HG02885 (cell line): Measurements from ENCODE around the gene SAMD1.
"Not testable (repeated sequence)": the region's sequence is repeated elsewhere in the genome, so short reads cannot be mapped to it uniquely, and the experiment has no call there.

Experiments
- ATAC-seq: cut with Tn5 transposase; IDR thresholded peaks from one replicate; pipeline ENCODE4 v1.9.1; 2021; ENCODE audit warnings: mild to moderate bottlenecking; ENCODE audit not compliant: unreplicated experiment, poor library complexity

The SAMD1 gene

GRCh38 chr19:14062558-14062855, 28.0 kb downstream of the SAMD1 start:
- ATAC-seq: no peak

DNA sequence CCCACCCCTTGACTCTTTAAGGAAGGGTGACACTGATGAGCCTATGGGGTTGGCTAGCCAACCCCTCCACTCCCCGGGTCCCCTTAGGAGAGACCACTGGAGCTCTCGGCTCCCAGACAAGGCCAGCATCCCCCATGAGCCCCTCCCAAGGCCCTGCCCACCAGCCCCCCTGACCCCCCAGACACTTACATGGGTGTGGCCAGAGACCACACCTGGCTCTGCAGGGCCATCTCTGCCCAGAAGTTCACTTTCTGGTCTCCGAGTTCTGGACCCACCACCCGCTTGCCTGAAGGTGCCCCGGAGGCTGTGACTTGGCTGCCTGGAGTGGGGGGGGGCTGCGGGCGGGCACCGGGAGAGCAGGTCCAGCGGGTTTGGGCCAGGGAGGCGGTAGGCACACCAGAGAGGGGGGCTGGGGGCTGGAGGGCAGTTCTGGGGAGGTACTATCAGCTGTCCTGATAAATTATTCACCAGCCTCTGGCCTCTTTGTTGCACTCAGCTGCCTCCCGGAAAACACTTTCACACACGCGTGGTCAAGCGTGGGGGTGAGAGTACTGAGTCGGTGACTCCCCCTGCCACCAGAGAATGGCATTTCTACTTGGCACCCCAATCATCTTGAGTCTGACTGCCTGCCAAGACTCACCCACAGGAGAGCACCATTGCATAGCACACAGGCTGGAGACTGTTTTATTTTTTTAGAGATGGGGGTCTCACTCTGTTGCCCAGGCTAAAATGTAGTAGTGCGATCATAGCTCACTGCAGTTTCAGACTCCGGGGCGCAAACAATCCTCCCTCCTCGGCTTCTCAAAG, 28.6 kb downstream of the SAMD1 start, which contains the start of gene PALM3:
PALM3 (minus strand) TSS at position 326 of the 807 bp plus-strand sequence; CDS start at position 230, 96 bp downstream.
- ATAC-seq: no peak

GRCh38 chr19:14061081-14061749, 29.3 kb downstream of the SAMD1 start:
- ATAC-seq: no peak

GRCh38 chr19:14059652-14060155, 30.8 kb downstream of the SAMD1 start:
- no peak for ATAC-seq

- ATAC-seq: no peak
Observed at GRCh38 chr19:14059093-14059480, 31.5 kb downstream of the SAMD1 start.

DNA sequence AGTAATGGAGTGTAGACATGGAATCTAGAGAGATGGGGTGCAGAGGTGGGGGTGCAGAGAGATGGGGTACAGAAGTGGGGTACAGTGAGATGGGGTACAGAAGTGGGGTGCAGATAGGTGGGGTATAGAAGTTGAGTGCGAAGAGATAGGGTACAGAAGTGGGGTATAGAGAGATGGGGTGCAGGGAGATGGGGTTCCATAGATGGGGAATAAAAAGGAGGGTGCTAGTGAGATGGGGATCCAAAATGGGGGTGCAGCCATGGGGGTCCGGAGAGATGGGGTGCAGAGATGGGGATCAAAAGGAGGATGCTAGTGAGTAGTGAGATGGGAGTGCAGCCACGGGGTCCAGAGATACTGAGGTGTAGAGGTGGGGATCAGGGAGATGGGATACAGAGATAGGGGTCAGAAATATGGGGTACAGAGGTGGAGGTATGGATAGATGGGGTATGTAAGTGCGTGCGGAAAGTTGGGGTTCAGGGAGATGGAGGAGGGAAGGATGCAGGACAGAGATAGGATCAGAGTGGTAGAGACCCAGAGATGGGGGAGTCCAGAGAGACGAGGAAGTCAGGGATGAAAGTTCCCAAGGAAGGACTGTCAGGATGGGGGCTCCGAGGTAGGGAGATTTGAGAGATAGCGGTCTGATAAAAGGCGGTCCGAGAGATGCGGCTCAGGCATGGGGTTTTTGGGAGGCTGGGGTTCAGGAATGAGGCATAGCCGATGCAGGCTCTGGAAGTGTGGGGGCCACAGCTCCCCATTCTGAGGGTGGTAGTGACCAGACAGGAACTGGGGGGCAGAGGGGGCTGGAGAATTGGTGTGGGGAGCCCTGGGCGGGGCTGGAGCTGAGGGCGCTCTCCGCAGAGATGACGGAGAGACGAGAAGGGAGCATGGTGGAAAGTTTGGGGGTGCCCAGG, 32.1 kb downstream of the SAMD1 start:
- no peak for ATAC-seq

GRCh38 chr19:14056741-14057356, 33.7 kb downstream of the SAMD1 start:
- ATAC-seq: no peak

GRCh38 chr19:14056069-14056666, 34.4 kb downstream of the SAMD1 start:
- ATAC-seq: no peak

GRCh38 chr19:14055396-14055795, 35.2 kb downstream of the SAMD1 start:
- no peak for ATAC-seq

DNA sequence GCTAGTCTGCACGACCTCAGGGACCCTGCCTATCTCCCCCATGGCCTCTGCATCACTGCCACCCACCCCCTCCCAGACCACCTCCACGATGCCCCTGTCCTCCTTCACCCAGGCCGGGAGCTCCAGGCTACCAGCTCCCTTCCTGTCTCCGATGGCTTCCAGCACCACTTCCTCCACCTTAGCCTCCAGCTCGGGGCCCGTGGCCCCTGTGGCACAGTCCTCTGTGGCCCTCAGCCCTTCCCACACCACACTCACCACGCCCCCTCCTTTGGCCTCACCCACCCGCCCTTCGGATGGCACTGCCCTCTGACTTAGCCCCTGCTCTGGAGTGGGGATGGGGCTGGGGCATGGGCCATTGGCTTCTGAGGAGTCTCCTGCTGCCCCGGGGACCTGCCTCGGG, 35.8 kb downstream of the SAMD1 start:
- ATAC-seq: no peak

DNA sequence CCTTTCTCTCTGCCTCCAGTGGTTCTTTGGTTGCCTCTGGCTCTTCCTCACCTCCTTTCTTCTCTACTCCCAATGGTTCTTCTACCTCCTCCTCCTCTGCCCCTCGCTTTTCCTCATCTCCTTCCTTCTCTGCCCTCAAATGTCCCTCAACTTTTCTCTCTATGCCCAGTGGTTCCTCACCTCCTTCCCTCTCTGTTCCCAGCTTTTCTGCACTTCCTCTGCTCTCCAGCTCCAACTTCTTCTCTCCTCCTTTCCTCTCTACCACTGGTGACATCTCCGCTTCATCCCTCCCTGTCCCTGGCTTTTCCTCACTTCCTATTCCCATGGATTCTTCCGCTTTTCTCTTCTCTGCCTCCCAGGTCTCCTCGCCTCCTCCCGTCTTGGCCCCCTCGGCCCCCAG, 36.5 kb downstream of the SAMD1 start:
- ATAC-seq: no peak

DNA sequence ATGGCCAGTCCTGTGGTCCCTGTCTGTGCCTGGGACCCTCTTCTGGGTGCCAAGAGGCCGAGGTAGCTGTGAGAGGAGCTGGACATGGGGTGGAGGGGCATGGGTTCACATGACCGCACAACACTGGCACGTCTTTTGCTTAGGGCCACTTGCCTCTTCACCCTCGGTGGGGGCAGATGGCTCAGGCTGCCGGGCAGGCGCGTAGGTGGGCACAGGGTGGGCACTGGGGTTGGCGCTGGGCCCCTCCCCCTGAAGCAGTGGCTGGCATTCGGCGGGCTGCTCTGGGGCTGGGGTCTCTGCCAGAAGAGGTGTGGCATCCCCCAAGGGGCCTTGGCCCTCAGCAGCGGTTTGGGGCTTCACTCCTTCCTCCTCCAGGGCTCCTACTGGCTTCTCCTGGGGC, 37.1 kb downstream of the SAMD1 start:
- no peak for ATAC-seq

DNA sequence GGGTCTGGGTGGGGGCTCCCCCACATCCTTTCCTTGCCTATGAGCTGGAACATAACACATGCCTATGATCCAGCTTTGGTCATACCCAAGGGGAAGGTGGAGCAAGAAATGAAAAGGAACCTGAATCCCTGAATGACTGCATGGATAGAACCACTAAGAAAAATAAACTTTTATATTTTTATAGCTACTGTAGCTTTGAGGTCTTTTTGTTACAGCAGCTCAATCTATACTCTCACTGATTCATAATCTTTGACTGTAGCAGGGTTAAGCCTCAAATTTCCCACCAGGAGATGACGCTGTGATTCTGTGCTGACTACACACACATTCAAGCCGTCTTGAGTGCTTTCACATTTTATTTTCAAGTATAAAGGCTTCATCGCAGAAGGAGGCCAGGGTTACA, 37.5 kb downstream of the SAMD1 start:
- ATAC-seq: no peak

DNA sequence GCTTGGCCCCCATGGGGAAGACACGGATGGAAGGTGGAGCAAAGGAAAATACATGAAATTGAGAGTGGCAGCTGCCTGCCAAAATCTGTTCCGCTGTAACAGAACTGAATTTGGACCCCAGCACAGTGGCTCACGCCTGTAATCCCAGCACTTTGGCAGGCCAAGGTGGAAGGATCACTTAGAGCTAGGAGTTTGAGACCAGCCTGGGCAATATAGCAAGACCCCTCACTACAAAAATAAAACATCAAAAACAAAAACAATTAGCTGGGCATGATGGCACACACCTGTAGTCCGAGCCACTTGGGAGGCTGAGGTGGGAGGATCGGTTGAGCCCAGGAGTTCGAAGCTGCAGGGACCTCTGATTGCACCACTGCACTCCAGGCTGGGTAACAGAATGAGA, 38.1 kb downstream of the SAMD1 start:
- ATAC-seq: no peak

GRCh38 chr19:14051980-14052379, 38.6 kb downstream of the SAMD1 start:
- no peak for ATAC-seq

DNA sequence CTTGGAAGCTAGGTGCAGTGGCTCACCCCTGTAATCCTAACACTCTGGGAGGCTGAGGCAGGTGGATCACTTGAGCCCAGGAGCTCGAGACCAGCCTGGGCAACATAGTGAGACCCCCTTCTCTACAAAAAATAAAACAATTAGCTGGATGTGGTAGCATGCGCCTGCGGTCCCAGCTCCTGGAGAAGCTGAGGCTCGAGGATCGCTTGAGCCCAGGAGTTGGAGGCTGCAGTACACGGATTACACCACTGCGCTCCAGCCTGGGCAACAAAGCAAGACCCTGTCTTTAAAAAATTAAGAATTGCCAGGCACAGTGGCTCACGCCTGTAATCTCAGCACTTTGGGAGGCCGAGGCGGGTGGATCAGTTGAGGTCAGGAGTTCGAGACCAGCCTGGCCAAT, 39.6 kb downstream of the SAMD1 start:
- not testable (repeated sequence) for ATAC-seq

DNA sequence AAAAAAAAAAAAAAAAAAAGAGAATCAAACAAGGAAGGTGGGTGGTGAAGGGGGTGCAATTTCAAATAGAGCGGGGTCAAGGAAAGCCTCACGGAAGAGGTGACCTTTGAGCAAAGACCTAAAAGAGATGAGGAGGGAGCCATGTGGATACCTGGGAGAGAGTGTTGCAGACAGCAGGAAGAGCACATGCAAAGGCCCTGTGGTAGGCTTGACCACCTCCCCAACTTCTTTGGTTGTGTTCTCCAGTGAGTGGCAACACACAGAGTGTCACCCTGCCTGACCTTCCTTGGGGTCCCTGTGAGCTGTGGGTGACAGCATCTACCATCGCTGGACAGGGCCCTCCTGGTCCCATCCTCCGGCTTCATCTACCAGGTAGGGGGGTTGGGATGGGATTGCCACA, 40.0 kb downstream of the SAMD1 start:
- ATAC-seq: no peak

DNA sequence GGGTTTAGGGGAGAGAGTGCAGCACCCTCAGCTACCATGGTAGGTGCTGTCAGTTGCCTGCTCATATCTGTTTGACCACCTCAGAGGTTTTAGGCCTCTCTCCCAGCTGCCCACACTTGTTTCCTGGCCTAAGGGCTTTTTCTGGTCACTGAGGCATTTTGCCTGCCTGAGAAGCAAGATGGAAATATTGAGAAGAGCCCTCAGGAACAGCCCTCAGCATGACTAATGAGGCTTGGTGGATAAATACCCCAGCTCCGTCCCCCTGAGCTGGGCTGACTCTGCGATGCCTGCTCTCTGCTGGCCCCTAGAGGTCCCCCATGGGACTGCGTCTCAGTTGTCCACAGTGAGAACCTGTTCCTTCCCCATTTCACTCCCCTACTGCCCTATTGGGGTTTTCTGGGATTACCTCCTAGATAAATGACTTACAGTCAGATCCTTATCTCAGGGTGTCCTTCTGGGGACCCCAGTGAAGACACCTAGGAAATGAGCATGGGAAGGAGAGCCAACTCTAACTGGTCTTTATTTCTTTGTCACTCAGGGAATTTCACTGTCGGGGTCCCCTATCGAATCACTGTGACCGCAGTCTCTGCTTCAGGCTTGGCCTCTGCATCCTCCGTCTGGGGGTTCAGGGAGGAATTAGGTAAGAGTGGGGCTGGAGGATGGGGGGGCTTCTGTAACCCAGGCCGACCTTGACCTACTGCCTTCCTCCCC, 42.0 kb downstream of the SAMD1 start:
- ATAC-seq: no peak

DNA sequence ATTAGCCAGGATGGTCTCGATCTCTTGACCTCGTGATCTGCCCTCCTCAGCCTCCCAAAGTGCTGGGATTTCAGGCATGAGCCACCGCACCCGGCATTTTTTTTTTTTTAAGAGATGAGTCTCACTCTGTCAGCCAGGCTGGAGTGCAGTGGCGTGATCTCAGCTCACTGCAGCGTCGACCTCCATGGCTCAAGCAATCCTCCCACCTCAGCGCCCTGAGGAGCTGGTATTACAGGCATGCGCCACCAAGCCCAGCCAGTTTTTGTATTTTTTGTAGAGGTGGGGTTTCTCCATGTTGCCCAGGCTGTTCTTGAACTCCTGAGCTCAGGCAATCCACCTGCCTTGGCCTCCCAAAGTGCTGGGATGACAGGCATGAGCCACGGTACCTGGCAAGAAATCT, 42.7 kb downstream of the SAMD1 start:
- not testable (repeated sequence) for ATAC-seq
